ENCODE measurements around the gene ASCL3. TPM values are rescaled to one million over a fixed set of nuclear protein-coding genes. Genes with fewer than 3 reads are reported as not detected.

The ASCL3 gene
- total and polyA plus RNA-seq, 10 of the 15 experiments (the other 5 are each of a cell fraction or from before 2014, with no cell fraction given): not detected

DNA sequence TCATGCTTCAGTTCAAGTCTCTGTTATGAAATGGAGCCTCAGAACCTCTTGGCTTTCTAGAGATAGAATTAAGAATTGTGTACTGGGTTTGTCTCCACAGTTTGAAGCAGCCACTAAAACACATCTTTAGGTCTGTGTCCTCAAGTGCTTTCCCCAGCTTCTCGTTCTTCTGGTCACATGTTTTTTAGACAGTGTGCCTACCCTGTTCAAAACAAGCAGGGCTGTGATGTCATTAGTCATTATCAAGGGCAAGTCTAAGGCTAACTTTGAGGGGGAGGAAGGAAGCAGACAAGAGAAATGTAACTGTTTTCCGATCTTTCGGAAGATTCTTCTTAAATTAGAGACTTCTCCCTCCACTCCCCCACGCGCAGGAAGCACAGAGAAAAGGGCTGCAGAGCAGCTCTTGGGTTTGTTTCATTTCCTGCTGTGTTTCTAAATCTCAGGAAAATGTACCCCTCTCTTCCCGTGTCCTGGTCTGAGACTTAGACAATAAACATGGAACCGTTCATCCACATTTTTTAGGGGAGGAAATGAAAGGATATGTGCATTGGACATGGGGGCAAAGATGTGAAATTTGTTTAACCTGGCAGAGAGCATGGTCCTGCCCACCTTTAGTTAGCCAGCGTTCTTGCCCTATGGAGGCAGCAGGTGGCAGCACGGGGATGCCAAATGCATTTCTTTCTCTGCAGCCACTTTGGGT is 28.7 kb downstream of the ASCL3 start (continued):
- TF ChIP-seq ZBTB11 (CRISPR knock-in tag; IDR thresholded peaks at IDR 0.05): no peak
- 0 out of 2 replicates have a peak, but pooled peaks have one; percentile 8 for TF ChIP-seq IRF4 (IDR thresholded peaks at IDR 0.05; ENCODE audit: low read depth, low read length)
- TF ChIP-seq, protein P1, sequence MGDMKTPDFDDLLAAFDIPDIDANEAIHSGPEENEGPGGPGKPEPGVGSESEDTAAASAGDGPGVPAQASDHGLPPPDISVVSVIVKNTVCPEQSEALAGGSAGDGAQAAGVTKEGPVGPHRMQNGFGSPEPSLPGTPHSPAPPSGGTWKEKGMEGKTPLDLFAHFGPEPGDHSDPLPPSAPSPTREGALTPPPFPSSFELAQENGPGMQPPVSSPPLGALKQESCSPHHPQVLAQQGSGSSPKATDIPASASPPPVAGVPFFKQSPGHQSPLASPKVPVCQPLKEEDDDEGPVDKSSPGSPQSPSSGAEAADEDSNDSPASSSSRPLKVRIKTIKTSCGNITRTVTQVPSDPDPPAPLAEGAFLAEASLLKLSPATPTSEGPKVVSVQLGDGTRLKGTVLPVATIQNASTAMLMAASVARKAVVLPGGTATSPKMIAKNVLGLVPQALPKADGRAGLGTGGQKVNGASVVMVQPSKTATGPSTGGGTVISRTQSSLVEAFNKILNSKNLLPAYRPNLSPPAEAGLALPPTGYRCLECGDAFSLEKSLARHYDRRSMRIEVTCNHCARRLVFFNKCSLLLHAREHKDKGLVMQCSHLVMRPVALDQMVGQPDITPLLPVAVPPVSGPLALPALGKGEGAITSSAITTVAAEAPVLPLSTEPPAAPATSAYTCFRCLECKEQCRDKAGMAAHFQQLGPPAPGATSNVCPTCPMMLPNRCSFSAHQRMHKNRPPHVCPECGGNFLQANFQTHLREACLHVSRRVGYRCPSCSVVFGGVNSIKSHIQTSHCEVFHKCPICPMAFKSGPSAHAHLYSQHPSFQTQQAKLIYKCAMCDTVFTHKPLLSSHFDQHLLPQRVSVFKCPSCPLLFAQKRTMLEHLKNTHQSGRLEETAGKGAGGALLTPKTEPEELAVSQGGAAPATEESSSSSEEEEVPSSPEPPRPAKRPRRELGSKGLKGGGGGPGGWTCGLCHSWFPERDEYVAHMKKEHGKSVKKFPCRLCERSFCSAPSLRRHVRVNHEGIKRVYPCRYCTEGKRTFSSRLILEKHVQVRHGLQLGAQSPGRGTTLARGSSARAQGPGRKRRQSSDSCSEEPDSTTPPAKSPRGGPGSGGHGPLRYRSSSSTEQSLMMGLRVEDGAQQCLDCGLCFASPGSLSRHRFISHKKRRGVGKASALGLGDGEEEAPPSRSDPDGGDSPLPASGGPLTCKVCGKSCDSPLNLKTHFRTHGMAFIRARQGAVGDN (IDR thresholded peaks at IDR 0.05): no peak
- peak; percentile 75 for TF ChIP-seq SMC3 (IDR thresholded peaks at IDR 0.05; ENCODE audit: borderline replicate concordance, low read length)
- TF ChIP-seq JUNB (IDR thresholded peaks at IDR 0.05): no peak
- no peak for TF ChIP-seq SRF (IDR thresholded peaks at IDR 0.05; ENCODE audit: low read depth in 2 of 2, low read length in 2 of 2)
- TF ChIP-seq, protein P2, sequence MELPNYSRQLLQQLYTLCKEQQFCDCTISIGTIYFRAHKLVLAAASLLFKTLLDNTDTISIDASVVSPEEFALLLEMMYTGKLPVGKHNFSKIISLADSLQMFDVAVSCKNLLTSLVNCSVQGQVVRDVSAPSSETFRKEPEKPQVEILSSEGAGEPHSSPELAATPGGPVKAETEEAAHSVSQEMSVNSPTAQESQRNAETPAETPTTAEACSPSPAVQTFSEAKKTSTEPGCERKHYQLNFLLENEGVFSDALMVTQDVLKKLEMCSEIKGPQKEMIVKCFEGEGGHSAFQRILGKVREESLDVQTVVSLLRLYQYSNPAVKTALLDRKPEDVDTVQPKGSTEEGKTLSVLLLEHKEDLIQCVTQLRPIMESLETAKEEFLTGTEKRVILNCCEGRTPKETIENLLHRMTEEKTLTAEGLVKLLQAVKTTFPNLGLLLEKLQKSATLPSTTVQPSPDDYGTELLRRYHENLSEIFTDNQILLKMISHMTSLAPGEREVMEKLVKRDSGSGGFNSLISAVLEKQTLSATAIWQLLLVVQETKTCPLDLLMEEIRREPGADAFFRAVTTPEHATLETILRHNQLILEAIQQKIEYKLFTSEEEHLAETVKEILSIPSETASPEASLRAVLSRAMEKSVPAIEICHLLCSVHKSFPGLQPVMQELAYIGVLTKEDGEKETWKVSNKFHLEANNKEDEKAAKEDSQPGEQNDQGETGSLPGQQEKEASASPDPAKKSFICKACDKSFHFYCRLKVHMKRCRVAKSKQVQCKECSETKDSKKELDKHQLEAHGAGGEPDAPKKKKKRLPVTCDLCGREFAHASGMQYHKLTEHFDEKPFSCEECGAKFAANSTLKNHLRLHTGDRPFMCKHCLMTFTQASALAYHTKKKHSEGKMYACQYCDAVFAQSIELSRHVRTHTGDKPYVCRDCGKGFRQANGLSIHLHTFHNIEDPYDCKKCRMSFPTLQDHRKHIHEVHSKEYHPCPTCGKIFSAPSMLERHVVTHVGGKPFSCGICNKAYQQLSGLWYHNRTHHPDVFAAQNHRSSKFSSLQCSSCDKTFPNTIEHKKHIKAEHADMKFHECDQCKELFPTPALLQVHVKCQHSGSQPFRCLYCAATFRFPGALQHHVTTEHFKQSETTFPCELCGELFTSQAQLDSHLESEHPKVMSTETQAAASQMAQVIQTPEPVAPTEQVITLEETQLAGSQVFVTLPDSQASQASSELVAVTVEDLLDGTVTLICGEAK (IDR thresholded peaks at IDR 0.05; ENCODE audit: borderline replicate concordance): no peak
- no peak for TF ChIP-seq BACH1 (IDR thresholded peaks at IDR 0.05; ENCODE audit: borderline replicate concordance)
- no peak for TF ChIP-seq EED (IDR thresholded peaks at IDR 0.05; ENCODE audit: low read depth)
- TF ChIP-seq ZNF207 (IDR thresholded peaks at IDR 0.05; ENCODE audit: borderline replicate concordance): no peak
- no peak for TF ChIP-seq ESRRA (IDR thresholded peaks at IDR 0.05; ENCODE audit: low read length)
- peak; percentile 30 for TF ChIP-seq SKIL (IDR thresholded peaks at IDR 0.05; ENCODE audit: low read depth, poor library complexity, severe bottlenecking)
- peak; percentile 18; the same call in 1 of the 2 replicates for TF ChIP-seq RAD51 (IDR thresholded peaks at IDR 0.05)
- peak; percentile 48 for TF ChIP-seq KLF5 (IDR thresholded peaks at IDR 0.05; ENCODE audit: partially characterized antibody)
